Measurements from ENCODE around the gene ZC3H13.

The ZC3H13 gene

GRCh38 chr13:46058268-46058667 lies 5.7 kb upstream of the ZC3H13 start:
- no peak for DNase-seq

GRCh38 chr13:46057256-46058015 lies 4.9 kb upstream of the ZC3H13 start:
- no peak for DNase-seq

- DNase-seq = no peak
These were observed 841 bp upstream of the ZC3H13 start for GRCh38 chr13:46053162-46054012.

- no peak for DNase-seq
These were observed 603 bp downstream of the ZC3H13 start for GRCh38 chr13:46051968-46052318.

- DNase-seq = no peak
These were observed 1.8 kb downstream of the ZC3H13 start for GRCh38 chr13:46050771-46051170.

GRCh38 chr13:46045424-46045823 lies 7.1 kb downstream of the ZC3H13 start:
- DNase-seq = no peak

GRCh38 chr13:46043647-46044046 lies 8.9 kb downstream of the ZC3H13 start:
- DNase-seq = no peak

GRCh38 chr13:46041419-46041839 lies 11.1 kb downstream of the ZC3H13 start:
- no peak for DNase-seq

- DNase-seq = no peak
These were observed 11.8 kb downstream of the ZC3H13 start for GRCh38 chr13:46040763-46041162.

- DNase-seq = no peak
These were observed 12.9 kb downstream of the ZC3H13 start for GRCh38 chr13:46039411-46040182.

GRCh38 chr13:46038296-46038695 lies 14.2 kb downstream of the ZC3H13 start:
- DNase-seq = no peak

GRCh38 chr13:46035066-46035465 lies 17.5 kb downstream of the ZC3H13 start:
- peak; percentile 14 for DNase-seq

- DNase-seq = no peak
These were observed 20.2 kb downstream of the ZC3H13 start for GRCh38 chr13:46032341-46032740.

- no peak for DNase-seq
These were observed 20.8 kb downstream of the ZC3H13 start for GRCh38 chr13:46031581-46032263.

GRCh38 chr13:46025157-46025556 lies 27.4 kb downstream of the ZC3H13 start:
- no peak for DNase-seq

- no peak for DNase-seq
These were observed 30.1 kb downstream of the ZC3H13 start for GRCh38 chr13:46022481-46022880.

GRCh38 chr13:46016216-46016615 lies 36.3 kb downstream of the ZC3H13 start:
- DNase-seq = no peak

- no peak for DNase-seq
These were observed 37.2 kb downstream of the ZC3H13 start for GRCh38 chr13:46015366-46015765.

GRCh38 chr13:46012404-46012803 lies 40.1 kb downstream of the ZC3H13 start:
- no peak for DNase-seq

- no peak for DNase-seq
These were observed 42.4 kb downstream of the ZC3H13 start for GRCh38 chr13:46010148-46010547.

- DNase-seq = no peak
These were observed 43.9 kb downstream of the ZC3H13 start for GRCh38 chr13:46008631-46009030.

GRCh38 chr13:46006688-46007452 lies 45.7 kb downstream of the ZC3H13 start:
- DNase-seq = no peak

Data from NCI-H2227 treated with DMSO at 0.1 percent for 48 hours (cell line).